Panc1 (cell line): Measurements from ENCODE around the gene CELF2. TPM values are rescaled to one million over a fixed set of nuclear protein-coding genes. Genes with fewer than 3 reads are reported as not detected.
"Not testable (repeated sequence)": the region's sequence is repeated elsewhere in the genome, so short reads cannot be mapped to it uniquely, and the experiment has no call there.

Experiments used
- ATAC-seq: fragments of 200-7000 bp; cut with Tn5 transposase; 2 replicates; pipeline ENCODE4 v1.9.1; 2020; ENCODE audit warnings: mild to moderate bottlenecking, moderate library complexity
- BruUV-seq: library from RNA; stranded (reverse); fragments of 400-500 nt; replicated peaks from 2 replicates; lab custom pipeline; 2021; lab: Mats Ljungman, UMichigan
- CTCF ChIA-PET: fragments of 300-600 bp; sonication (Branson Sonifier 250); formaldehyde crosslinking; loops from one replicate; lab custom pipeline; 2022; ENCODE audit warnings: antibody characterized with exemption; lab: Charles Lee
- POLR2A ChIA-PET: fragments of 300-600 bp; sonication (Branson Sonifier 250); formaldehyde crosslinking; loops from one replicate; lab custom pipeline; 2022; ENCODE audit warnings: antibody characterized with exemption; lab: Charles Lee
- DNase-seq: peaks from one replicate; pipeline ENCODE4 v3.0.0-alpha.2; 2010; ENCODE audit warnings: low read depth, low spot score
- H3K27ac ChIP-seq: 2 replicates; pipeline ENCODE4 v1.5.1; 2011; ENCODE audit warnings: mild to moderate bottlenecking, low read length, inconsistent platforms
- H3K27me3 ChIP-seq: fragments of 200-500 bp; sonication (Bioruptor generic); 2 replicates; pipeline ENCODE4 v1.6.0; 2014; ENCODE audit warnings: low read length, inconsistent platforms; ENCODE audit not compliant: control insufficient read depth, insufficient read depth
- H3K36me3 ChIP-seq: fragments of 200-500 bp; sonication (Bioruptor generic); 2 replicates; pipeline ENCODE4 v1.5.1; 2014; ENCODE audit warnings: inconsistent platforms, mild to moderate bottlenecking, low read length, moderate library complexity; ENCODE audit not compliant: control insufficient read depth, insufficient read depth
- H3K4me1 ChIP-seq: 2 replicates; pipeline ENCODE4 v1.5.1; 2011; ENCODE audit warnings: inconsistent platforms, mild to moderate bottlenecking, low read length, moderate library complexity; ENCODE audit not compliant: control insufficient read depth, insufficient read depth
- H3K4me3 ChIP-seq, 2 experiments: 2 replicates each; pipeline ENCODE4 v1.5.1; 2011 to 2012; ENCODE audit warnings: low read depth in 2 of 2, low read length in 2 of 2, mild to moderate bottlenecking in 2 of 2, inconsistent platforms in 1 of 2, moderate library complexity in 1 of 2
- H3K9me3 ChIP-seq: fragments of 200-500 bp; sonication (Bioruptor generic); 2 replicates; pipeline ENCODE4 v1.5.1; 2014; ENCODE audit warnings: low read depth, mild to moderate bottlenecking, inconsistent platforms, low read length, moderate library complexity; ENCODE audit not compliant: control insufficient read depth, insufficient read depth
- CTCF ChIP-seq: fragments of 450-650 bp; IDR thresholded peaks from 2 replicates; pipeline ENCODE4 v1.5.1; 2017; ENCODE audit warnings: mild to moderate bottlenecking
- POLR2AphosphoS5 ChIP-seq: IDR thresholded peaks from 2 replicates; pipeline ENCODE4 v1.6.1; 2012; ENCODE audit warnings: mild to moderate bottlenecking, low read depth, low read length, moderate library complexity
- REST ChIP-seq, 2 experiments: IDR thresholded peaks; 2 replicates each; pipeline ENCODE4 v1.6.1; 2011 to 2012; ENCODE audit warnings: low read depth in 2 of 2, control low read depth in 1 of 2, low read length in 1 of 2, mild to moderate bottlenecking in 1 of 2, moderate library complexity in 1 of 2; ENCODE audit not compliant: insufficient read depth in 1 of 2
- SIN3A ChIP-seq: IDR thresholded peaks from 2 replicates; pipeline ENCODE4 v1.6.1; 2012; ENCODE audit warnings: low read depth, mild to moderate bottlenecking, low read length, moderate library complexity, borderline replicate concordance; ENCODE audit not compliant: insufficient read depth
- TCF7L2 ChIP-seq: IDR thresholded peaks from 2 replicates; pipeline ENCODE4 v1.6.1; 2011; ENCODE audit warnings: mild to moderate bottlenecking, low read depth, low read length, inconsistent platforms
- in situ Hi-C: cut with HindIII; loops from 2 replicates; pipeline ENCODE4 v1.10.0; 2016; ENCODE audit warnings: low sequenced_read_pairs, low pct_unique_long_range_greater_than_20kb
- intact Hi-C: fragments of 100-400 bp; cut with micrococcal nuclease; formaldehyde crosslinking; loops from one replicate; pipeline ENCODE4 v1.10.0; 2022; ENCODE audit not compliant: unreplicated experiment
- total RNA-seq: library from RNA; stranded (reverse); gene quantifications from one replicate; pipeline ENCODE4 v1.2.1, GENCODE V29; 2021; ENCODE audit not compliant: unreplicated experiment

CELF2 gene
- total RNA-seq, 1 experiment from 2014 or later, result 0.44 TPM

DNA sequence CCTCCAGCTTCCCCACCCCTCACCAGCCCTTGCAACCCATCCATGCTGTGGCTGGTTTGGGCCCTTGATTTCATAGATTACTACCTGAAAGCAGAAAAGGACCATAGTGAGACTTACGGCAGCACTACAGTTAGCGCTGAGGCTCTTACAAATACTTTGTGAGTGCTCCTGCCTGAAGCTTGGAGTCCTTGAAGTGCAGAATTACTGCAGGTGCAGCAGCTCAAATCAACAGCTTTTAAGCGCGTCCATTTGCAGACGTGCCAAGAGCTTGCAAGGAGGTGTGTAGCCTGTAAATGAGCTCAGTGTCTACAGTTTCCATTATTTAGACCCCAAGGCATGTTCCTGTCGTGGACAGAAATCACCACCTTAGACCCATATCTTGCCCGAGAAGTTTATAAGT, 103.0 kb downstream of the CELF2 start:
- CTCF ChIA-PET, result no interaction called here
- H3K4me1 ChIP-seq, result no peaks in the 10 kb centered on the region
- POLR2A ChIA-PET, result no interaction called here
- no peak overlapping the region for H3K27ac ChIP-seq
- H3K4me3 ChIP-seq, result no peak overlapping the region
- no peaks in the 10 kb centered on the region for H3K27me3 ChIP-seq
- ATAC-seq (no peak), DNase-seq (no peak)
- in situ Hi-C loops, result no loop called here
- intact Hi-C loops, result no loop called here
- BruUV-seq, result no TSS peak
- no peak for TF ChIP-seq CTCF
- TF ChIP-seq POLR2AphosphoS5, result no peak
- TF ChIP-seq TCF7L2, result no peak
- no peak for TF ChIP-seq REST (IDR thresholded peaks at IDR 0.05; ENCODE audit: insufficient read depth in 1 of 2, low read depth in 2 of 2, low read length in 1 of 2)
- TF ChIP-seq SIN3A, result no peak
- H3K36me3 ChIP-seq, result no peaks in the 10 kb centered on the region
- H3K9me3 ChIP-seq, result no peaks in the 10 kb centered on the region

- BruUV-seq, H3K4me1 ChIP-seq, POLR2A ChIA-PET, H3K9me3 ChIP-seq, CTCF ChIA-PET, DNase-seq, H3K36me3 ChIP-seq, H3K27me3 ChIP-seq, intact Hi-C loops, ATAC-seq, H3K27ac ChIP-seq, H3K4me3 ChIP-seq, in situ Hi-C loops: not testable (repeated sequence)
Observed at GRCh38 chr10:11123892-11124291, 106.2 kb downstream of the CELF2 start.

DNA sequence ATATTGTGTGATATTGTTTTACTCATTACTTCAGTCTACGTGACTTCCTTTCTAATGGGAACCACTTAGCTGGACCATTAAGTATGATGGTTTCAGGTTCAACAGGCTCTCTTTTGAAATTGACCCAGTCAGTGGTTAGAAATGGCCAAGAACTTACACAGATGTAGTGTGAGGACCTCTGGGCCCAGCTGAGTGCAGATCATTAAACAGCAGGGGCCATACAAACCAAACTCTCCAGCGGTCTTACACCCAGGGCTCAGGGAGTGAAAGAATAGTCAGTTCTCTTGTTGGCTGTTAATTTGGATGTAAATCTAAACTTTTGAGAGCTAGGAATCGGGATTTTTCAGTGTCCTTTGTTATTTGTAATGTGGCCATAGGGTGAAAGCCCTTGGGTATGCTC, 107.3 kb downstream of the CELF2 start:
- in situ Hi-C loops, result no loop called here
- no peaks in the 10 kb centered on the region for H3K4me1 ChIP-seq

More for the DNA sequence above, 107.3 kb downstream of the CELF2 start:
- ATAC-seq, result no peak
- CTCF ChIA-PET, result no interaction called here
- H3K27ac ChIP-seq, result no peak overlapping the region
- H3K36me3 ChIP-seq, result no peaks in the 10 kb centered on the region
- BruUV-seq, result no TSS peak
- H3K27me3 ChIP-seq, result no peaks in the 10 kb centered on the region
- H3K9me3 ChIP-seq, result no peaks in the 10 kb centered on the region
- no peak for DNase-seq
- intact Hi-C loops, result no loop called here
- POLR2A ChIA-PET, result no interaction called here
- H3K4me3 ChIP-seq, result no peak overlapping the region
- no peak for TF ChIP-seq POLR2AphosphoS5
- no peak for TF ChIP-seq TCF7L2
- no peak for TF ChIP-seq SIN3A
- no peak for TF ChIP-seq CTCF
- no peak for TF ChIP-seq REST (IDR thresholded peaks at IDR 0.05; ENCODE audit: insufficient read depth in 1 of 2, low read depth in 2 of 2, low read length in 1 of 2)
